Fibroblast of pulmonary artery (primary cell): Measurements from ENCODE around the gene NAP1L3.

Source experiments
- DNase-seq: peaks from one replicate; pipeline ENCODE4 v3.0.0-alpha.2; 2010; ENCODE audit warnings: low read depth
- H3K4me3 ChIP-seq: replicated peaks from 2 replicates; pipeline ENCODE4 v1.5.1; 2011; ENCODE audit warnings: low read depth, mild to moderate bottlenecking, control low read depth, low read length, moderate library complexity
- CTCF ChIP-seq: IDR thresholded peaks from 2 replicates; pipeline ENCODE4 v1.5.1; 2011; ENCODE audit warnings: mild to moderate bottlenecking, control low read depth, low read length, inconsistent platforms; ENCODE audit errors: missing control alignments

The NAP1L3 gene

GRCh38 chrX:93673056-93673868, at the start of gene NAP1L3:
NAP1L3 (minus strand) TSS chrX:93673578; CDS start chrX:93673304, 274 bp downstream.
- TF ChIP-seq CTCF: no peak
- peak within 1 kb of the TSS; percentile 53 for H3K4me3 ChIP-seq
- DNase-seq: peak; percentile 71

DNA sequence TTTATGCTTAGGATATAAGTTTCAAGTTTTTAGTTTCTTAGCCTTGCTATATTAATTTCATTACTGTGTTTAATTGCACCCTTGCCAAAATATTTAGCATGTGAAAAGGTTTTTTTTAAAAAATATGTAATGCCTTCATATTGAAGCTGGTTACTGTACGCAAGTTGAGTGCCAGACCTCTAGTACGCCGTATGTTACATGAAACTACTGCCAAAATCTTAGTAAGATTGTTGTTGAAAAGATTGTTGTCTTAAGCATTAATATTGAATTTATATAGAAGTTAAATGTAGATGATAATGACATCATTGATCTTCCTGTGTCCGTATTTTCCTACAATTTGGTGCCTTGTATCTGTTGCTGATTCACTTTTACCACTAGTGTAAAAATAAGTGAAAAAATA, 37.7 kb upstream of the NAP1L3 start:
- TF ChIP-seq CTCF: no peak
- no peak overlapping the region for H3K4me3 ChIP-seq
- DNase-seq: no peak

GRCh38 chrX:93703701-93704100, 30.3 kb upstream of the NAP1L3 start:
- TF ChIP-seq CTCF: no peak
- DNase-seq: no peak
- H3K4me3 ChIP-seq: no peak overlapping the region

DNA sequence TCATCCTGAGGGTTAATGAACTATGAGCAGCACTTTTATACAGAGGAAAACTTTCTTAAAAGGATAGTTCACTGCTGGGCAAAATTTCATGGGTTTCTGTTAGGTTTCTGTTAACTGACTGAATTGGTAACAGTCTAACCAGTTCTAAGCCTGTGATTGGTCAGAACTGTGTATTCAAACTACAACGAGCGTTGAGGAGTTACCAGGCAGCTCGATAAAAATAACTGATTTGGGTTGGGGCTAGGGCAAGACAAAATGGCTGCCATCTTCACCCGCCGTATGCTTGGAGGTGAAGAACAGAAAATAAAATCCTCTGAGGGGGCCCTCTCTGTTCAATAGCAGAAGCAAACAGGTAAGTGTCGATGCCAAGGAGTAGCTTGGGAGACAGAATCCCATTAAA, 22.6 kb upstream of the NAP1L3 start:
- DNase-seq: no peak
- no peak for TF ChIP-seq CTCF
- H3K4me3 ChIP-seq: no peak overlapping the region

DNA sequence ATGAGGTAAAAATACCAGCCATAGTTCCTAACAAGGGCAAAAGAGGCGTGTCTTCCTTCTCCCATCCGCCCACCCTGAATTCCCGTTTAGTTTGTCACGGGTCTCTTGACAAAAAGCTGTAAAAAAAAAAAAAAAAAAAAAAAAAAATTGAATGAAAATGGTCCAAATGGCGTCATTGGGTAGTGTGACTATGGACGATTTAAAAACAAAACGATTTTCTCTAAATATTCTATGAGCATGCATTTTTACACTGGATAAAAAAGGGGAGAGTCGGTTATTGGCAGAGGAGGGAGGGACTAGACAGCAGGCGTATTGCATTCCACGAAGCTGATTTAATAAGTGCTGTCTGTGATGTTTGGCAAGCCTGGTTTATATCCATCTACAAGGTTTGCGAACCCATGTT, 492 bp upstream of the NAP1L3 start, which contains the start of gene FAM133A:
Gene FAM133A, plus strand, starts transcription at position 338 of the 403 bp plus-strand sequence. CDS start 35,214 bp downstream, outside the sequence.
- H3K4me3 ChIP-seq: peak within 1 kb of the TSS; percentile 53
- TF ChIP-seq CTCF: no peak
- DNase-seq: peak; percentile 32

DNA sequence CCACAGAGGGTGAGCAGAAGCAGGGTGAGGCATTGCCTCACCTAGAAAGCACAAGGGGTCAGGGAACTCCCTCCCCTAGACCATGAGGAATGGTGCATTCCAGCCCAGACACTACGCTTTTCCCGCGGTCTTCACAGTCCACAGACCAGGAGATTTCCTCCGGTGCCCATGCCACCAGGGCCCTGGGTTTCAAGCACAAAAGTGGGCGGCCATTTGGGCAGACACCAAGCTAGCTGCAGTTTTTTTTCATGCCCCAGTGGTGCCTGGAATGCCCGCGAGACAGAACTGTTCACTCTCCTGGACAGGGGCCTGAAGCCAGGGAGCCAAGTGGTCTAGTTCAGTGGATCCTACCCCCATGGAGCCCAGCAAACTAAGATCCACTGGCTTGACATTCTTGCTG, 12.8 kb downstream of the NAP1L3 start:
- no peak overlapping the region for H3K4me3 ChIP-seq
- no peak for DNase-seq
- no peak for TF ChIP-seq CTCF

GRCh38 chrX:93649381-93649780, 24.0 kb downstream of the NAP1L3 start:
- TF ChIP-seq CTCF: no peak
- H3K4me3 ChIP-seq: no peak overlapping the region
- DNase-seq: no peak
